Measurements from ENCODE around the gene CELSR1. TPM values are rescaled to one million over a fixed set of nuclear protein-coding genes. Genes with fewer than 3 reads are reported as not detected.
A peak's percentile ranks its signal among the peaks of the same experiment; 100 is the strongest.

CELSR1 gene
- total RNA-seq, 1 experiment from 2014 or later: 33.2 TPM

DNA sequence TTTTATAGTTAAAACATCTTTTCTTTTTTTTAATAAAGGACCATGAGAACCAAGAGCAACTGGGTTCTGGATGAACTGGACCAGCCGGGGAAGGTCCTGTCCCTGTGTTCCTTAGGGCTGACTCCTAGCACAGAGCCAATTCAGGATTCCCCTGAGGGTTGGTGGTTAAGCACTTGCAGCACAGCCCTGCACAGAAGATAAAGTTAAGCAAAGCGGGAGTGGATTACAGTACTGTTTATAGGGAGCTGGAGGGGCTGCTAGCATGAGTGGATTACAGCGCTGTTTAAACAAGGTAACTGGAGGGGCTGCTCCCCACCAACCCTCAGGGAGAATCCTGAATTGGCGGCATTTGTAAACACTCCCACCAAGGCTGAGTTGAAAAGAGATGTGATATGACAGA is 90.6 kb downstream of the CELSR1 start:
- Mint-ChIP-seq H3K27ac (ENCODE audit: unreplicated experiment) (no peak overlapping the region), H3K4me3 (ENCODE audit: unreplicated experiment) (no peak overlapping the region), H3K9me3 (ENCODE audit: unreplicated experiment) (no peaks in the 10 kb centered on the region), H3K4me1 (ENCODE audit: low read depth, unreplicated experiment) (peaks cover 23% of the 10 kb centered on the region), H3K27me3 (ENCODE audit: insufficient read depth, unreplicated experiment) (no peaks in the 10 kb centered on the region), H3K36me3 (ENCODE audit: insufficient read depth, unreplicated experiment) (peaks cover 11% of the 10 kb centered on the region)
- Histone ChIP-seq H3K36me3 (ENCODE audit: control insufficient read depth, insufficient read depth, low read length) (no peaks in the 10 kb centered on the region), H3K4me1 (peaks cover 32% of the 10 kb centered on the region), H3K9me3 (no peaks in the 10 kb centered on the region), H3K27me3 (replicated peaks; ENCODE audit: control insufficient read depth, insufficient read depth, low read length) (no peaks in the 10 kb centered on the region), H3K4me3 (ENCODE audit: low read depth, low read length) (no peak overlapping the region)
- no peak for TF ChIP-seq CTCF (IDR thresholded peaks at IDR 0.05; ENCODE audit: insufficient read depth in 1 of 2, low read depth in 1 of 2, low read length in 1 of 2, severe bottlenecking in 1 of 2, unreplicated experiment in 1 of 2)
- CTCF ChIA-PET: no interaction called here
- intact Hi-C loops (cut with micrococcal nuclease; ENCODE audit: unreplicated experiment): no loop called here
- BruUV-seq (replicated peaks): no TSS peak
- no peak for DNase-seq
- POLR2A ChIA-PET: interaction anchor here (0.6 kb wide), 1 partner anchor 17 kb away, joined by 4 read pairs; no protein-coding TSS in a partner anchor

DNA sequence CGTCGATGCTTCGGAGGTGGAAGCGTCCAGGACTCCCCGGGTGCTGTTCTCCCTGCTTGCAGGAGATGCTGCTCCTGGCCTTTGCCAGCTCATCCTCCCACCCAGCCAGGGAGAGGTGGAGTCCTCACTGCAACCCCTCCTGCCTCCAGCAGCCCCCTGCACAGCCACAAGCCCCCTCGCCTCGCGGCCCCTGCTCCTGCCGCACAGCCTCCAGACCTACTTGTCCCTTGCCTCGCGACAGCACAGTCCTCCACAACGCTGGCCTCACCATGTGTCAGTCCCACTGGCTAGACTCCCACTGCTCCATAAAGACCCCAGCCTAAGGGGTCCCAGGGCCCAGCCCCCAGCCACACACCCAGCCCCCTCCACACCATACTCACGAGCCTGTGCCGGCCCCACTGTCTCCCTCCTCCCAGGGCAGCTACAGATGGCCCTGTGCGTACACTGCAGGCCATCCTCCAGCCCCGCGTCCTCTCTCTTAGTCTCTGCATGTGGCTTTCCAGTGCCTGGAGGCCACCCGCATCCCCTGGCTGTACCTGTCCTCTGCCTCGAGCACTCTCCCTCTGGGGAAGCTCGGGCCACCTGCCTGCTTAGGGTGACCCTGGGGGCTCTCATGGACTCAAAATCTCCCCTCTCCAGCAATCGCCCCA is 91.5 kb downstream of the CELSR1 start:
- Histone ChIP-seq H3K9me3 (no peaks in the 10 kb centered on the region), H3K27me3 (replicated peaks; ENCODE audit: control insufficient read depth, insufficient read depth, low read length) (no peaks in the 10 kb centered on the region), H3K36me3 (ENCODE audit: control insufficient read depth, insufficient read depth, low read length) (no peaks in the 10 kb centered on the region), H3K4me1 (peaks cover 23% of the 10 kb centered on the region), H3K4me3 (ENCODE audit: low read depth, low read length) (no peak overlapping the region)
- BruUV-seq (replicated peaks): no TSS peak
- Mint-ChIP-seq H3K27ac (ENCODE audit: unreplicated experiment) (peak overlapping the region; percentile 58), H3K27me3 (ENCODE audit: insufficient read depth, unreplicated experiment) (no peaks in the 10 kb centered on the region), H3K4me3 (ENCODE audit: unreplicated experiment) (no peak overlapping the region), H3K9me3 (ENCODE audit: unreplicated experiment) (no peaks in the 10 kb centered on the region), H3K4me1 (ENCODE audit: low read depth, unreplicated experiment) (peaks cover 23% of the 10 kb centered on the region), H3K36me3 (ENCODE audit: insufficient read depth, unreplicated experiment) (peaks cover 11% of the 10 kb centered on the region)
- TF ChIP-seq CTCF (IDR thresholded peaks at IDR 0.05; ENCODE audit: insufficient read depth in 1 of 2, low read depth in 1 of 2, low read length in 1 of 2, severe bottlenecking in 1 of 2, unreplicated experiment in 1 of 2): no peak
- POLR2A ChIA-PET: no interaction called here
- CTCF ChIA-PET: no interaction called here
- intact Hi-C loops (cut with micrococcal nuclease; ENCODE audit: unreplicated experiment): no loop called here
- no peak for DNase-seq

- H3K27ac Mint-ChIP-seq (ENCODE audit: unreplicated experiment): peak overlapping the region; percentile 45
- POLR2A ChIA-PET: interaction anchor here (0.6 kb wide), 1 partner anchor 76 kb away, joined by 4 read pairs; no protein-coding TSS in a partner anchor
Observed at GRCh38 chr22:46444390-46444854, 93.0 kb downstream of the CELSR1 start.

More at GRCh38 chr22:46444390-46444854, 93.0 kb downstream of the CELSR1 start:
- peak in 1 of 2 experiments; percentile 35 for DNase-seq
- Histone ChIP-seq H3K4me3 (ENCODE audit: low read depth, low read length) (no peak overlapping the region), H3K27me3 (replicated peaks; ENCODE audit: control insufficient read depth, insufficient read depth, low read length) (no peaks in the 10 kb centered on the region), H3K4me1 (peaks cover 18% of the 10 kb centered on the region), H3K9me3 (no peaks in the 10 kb centered on the region), H3K36me3 (ENCODE audit: control insufficient read depth, insufficient read depth, low read length) (no peaks in the 10 kb centered on the region)
- TF ChIP-seq CTCF (IDR thresholded peaks at IDR 0.05; ENCODE audit: insufficient read depth in 1 of 2, low read depth in 1 of 2, low read length in 1 of 2, severe bottlenecking in 1 of 2, unreplicated experiment in 1 of 2): peak in 1 of 2 experiments; percentile 32
- no peaks in the 10 kb centered on the region for H3K9me3 Mint-ChIP-seq (ENCODE audit: unreplicated experiment)
- intact Hi-C loops (cut with micrococcal nuclease; ENCODE audit: unreplicated experiment): no loop called here
- CTCF ChIA-PET: interaction anchor here (0.6 to 1.4 kb wide), 3 partner anchors 32 to 98 kb away, joined by 3 to 8 read pairs (median 7); no protein-coding TSS in a partner anchor
- no TSS peak for BruUV-seq (replicated peaks)
- peaks cover 23% of the 10 kb centered on the region for H3K4me1 Mint-ChIP-seq (ENCODE audit: low read depth, unreplicated experiment)
- no peaks in the 10 kb centered on the region for H3K27me3 Mint-ChIP-seq (ENCODE audit: insufficient read depth, unreplicated experiment)
- peaks cover 6% of the 10 kb centered on the region for H3K36me3 Mint-ChIP-seq (ENCODE audit: insufficient read depth, unreplicated experiment)
- H3K4me3 Mint-ChIP-seq (ENCODE audit: unreplicated experiment): no peak overlapping the region
